ENCODE results near the gene ACKR2. TPM values are rescaled to one million over a fixed set of nuclear protein-coding genes. Genes with fewer than 3 reads are reported as not detected.

Gene ACKR2
- total RNA-seq, 1 experiment from 2014 or later = 0.45 TPM

DNA sequence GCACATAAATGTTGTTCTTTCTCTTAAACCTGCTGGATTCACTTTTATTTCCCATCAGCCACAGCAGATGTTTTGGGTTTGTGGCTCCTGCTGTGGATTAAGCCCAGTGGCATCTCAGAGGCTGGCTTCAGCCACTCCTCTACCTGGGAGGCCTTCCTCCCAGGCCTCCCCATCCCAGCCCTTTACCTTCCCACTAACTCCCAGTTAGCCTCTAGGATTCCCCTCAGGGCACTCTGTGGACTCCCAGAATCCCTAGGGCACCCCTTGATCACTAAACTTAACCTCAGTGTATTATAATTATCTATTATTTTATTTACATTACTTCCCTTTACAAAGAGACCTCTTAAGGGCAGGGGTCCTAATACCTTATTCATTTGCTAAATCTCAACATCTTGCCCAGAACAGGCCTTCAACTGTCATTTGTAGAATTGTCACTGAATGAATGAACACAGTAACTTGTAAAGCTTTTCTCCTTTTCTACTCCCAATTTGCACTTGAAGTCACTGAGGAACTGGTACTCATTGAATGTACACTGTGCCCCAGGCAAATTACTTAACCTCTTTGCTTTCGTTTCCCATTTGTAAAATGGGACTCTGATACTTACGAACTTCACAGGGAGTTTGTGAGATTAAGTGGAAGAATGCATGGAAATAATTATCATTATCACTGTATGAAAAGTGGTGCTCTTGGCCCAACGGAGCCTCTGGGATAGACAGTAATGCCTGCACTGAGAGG lies 44.5 kb upstream of the ACKR2 start:
- Mint-ChIP-seq H3K36me3 (ENCODE audit: insufficient read depth, unreplicated experiment) (no peaks in the 10 kb centered on the region), H3K9me3 (ENCODE audit: low read depth, unreplicated experiment) (no peaks in the 10 kb centered on the region), H3K4me3 (ENCODE audit: low read depth, unreplicated experiment) (no peak overlapping the region), H3K4me1 (ENCODE audit: low read depth, unreplicated experiment) (peaks cover 7% of the 10 kb centered on the region), H3K27me3 (ENCODE audit: unreplicated experiment) (no peaks in the 10 kb centered on the region), H3K27ac (ENCODE audit: unreplicated experiment) (no peak overlapping the region)
- TF ChIP-seq, protein P1, sequence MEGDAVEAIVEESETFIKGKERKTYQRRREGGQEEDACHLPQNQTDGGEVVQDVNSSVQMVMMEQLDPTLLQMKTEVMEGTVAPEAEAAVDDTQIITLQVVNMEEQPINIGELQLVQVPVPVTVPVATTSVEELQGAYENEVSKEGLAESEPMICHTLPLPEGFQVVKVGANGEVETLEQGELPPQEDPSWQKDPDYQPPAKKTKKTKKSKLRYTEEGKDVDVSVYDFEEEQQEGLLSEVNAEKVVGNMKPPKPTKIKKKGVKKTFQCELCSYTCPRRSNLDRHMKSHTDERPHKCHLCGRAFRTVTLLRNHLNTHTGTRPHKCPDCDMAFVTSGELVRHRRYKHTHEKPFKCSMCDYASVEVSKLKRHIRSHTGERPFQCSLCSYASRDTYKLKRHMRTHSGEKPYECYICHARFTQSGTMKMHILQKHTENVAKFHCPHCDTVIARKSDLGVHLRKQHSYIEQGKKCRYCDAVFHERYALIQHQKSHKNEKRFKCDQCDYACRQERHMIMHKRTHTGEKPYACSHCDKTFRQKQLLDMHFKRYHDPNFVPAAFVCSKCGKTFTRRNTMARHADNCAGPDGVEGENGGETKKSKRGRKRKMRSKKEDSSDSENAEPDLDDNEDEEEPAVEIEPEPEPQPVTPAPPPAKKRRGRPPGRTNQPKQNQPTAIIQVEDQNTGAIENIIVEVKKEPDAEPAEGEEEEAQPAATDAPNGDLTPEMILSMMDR (IDR thresholded peaks at IDR 0.05; ENCODE audit: unreplicated experiment) = no peak
- DNase-seq = no peak
- BruUV-seq (replicated peaks) = no TSS peak
- intact Hi-C loops (cut with micrococcal nuclease; ENCODE audit: unreplicated experiment) = no loop called here
- CTCF ChIA-PET = no interaction called here

DNA sequence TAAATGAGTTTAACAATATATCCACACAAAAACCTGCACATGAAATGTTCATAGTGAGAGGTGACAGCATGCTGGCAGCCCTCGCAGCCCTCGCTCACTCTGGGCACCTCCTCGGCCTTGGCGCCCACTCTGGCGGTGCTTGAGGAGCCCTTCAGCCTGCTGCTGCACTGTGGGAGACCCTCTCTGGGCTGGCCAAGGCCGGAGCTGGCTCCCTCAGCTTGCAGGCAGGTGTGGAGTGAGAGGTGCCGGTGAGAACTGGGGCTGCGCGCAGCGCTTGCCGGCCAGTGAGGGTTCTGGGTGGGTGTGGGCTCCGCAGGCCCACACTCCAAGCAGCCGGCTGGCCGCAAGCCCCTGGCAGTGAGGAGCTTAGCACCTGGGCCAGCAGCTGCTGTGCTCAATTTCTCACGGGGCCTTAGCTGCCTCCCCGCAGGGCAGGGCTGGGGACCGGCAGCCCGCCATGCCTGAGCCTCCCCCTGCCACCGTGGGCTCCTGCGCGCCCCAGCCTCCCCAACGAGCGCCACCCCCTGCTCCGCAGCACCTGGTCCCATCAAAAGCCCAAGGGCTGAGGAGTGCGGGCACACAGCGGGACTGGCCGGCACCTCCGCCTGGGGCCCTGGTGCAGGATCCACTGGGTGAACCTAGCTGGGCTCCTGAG lies 39.6 kb upstream of the ACKR2 start:
- Mint-ChIP-seq H3K4me3 (ENCODE audit: low read depth, unreplicated experiment) (no peak overlapping the region), H3K9me3 (ENCODE audit: low read depth, unreplicated experiment) (no peaks in the 10 kb centered on the region), H3K27ac (ENCODE audit: unreplicated experiment) (no peak overlapping the region), H3K36me3 (ENCODE audit: insufficient read depth, unreplicated experiment) (peaks cover 8% of the 10 kb centered on the region), H3K27me3 (ENCODE audit: unreplicated experiment) (no peaks in the 10 kb centered on the region), H3K4me1 (ENCODE audit: low read depth, unreplicated experiment) (peaks cover 5% of the 10 kb centered on the region)
- no TSS peak for BruUV-seq (replicated peaks)
- DNase-seq = no peak
- intact Hi-C loops (cut with micrococcal nuclease; ENCODE audit: unreplicated experiment) = no loop called here
- TF ChIP-seq, protein P1 (IDR thresholded peaks at IDR 0.05; ENCODE audit: unreplicated experiment) = no peak
- CTCF ChIA-PET = no interaction called here

DNA sequence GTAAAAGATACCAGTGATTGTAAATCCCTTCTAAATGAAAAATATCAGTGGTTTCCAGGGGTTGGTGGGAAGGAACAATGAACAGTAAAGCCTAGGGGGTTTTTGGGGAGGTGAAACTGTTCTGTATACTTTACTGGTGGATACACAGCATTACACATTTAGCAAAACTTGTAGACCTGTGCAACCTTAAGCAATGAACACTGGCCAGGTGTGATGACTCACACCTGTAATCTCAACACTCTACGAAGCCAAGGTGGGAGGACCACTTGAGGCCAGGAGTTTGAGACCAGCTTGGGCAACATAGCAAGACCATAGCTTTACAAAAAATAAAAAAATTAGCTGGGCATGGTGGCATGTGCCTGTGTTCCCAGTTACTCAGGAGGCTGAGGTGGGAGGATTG lies 38.0 kb upstream of the ACKR2 start:
- intact Hi-C loops (cut with micrococcal nuclease; ENCODE audit: unreplicated experiment) = no loop called here
- Mint-ChIP-seq H3K4me3 (ENCODE audit: low read depth, unreplicated experiment) (no peak overlapping the region), H3K4me1 (ENCODE audit: low read depth, unreplicated experiment) (peaks cover 5% of the 10 kb centered on the region), H3K36me3 (ENCODE audit: insufficient read depth, unreplicated experiment) (peaks cover 8% of the 10 kb centered on the region), H3K27me3 (ENCODE audit: unreplicated experiment) (no peaks in the 10 kb centered on the region), H3K9me3 (ENCODE audit: low read depth, unreplicated experiment) (no peaks in the 10 kb centered on the region), H3K27ac (ENCODE audit: unreplicated experiment) (no peak overlapping the region)
- TF ChIP-seq, protein P1 (IDR thresholded peaks at IDR 0.05; ENCODE audit: unreplicated experiment) = no peak
- CTCF ChIA-PET = interaction anchor here (1.0 kb wide), 1 partner anchor 27 kb away, joined by 5 read pairs; no protein-coding TSS in a partner anchor
- DNase-seq = no peak
- BruUV-seq (replicated peaks) = no TSS peak

DNA sequence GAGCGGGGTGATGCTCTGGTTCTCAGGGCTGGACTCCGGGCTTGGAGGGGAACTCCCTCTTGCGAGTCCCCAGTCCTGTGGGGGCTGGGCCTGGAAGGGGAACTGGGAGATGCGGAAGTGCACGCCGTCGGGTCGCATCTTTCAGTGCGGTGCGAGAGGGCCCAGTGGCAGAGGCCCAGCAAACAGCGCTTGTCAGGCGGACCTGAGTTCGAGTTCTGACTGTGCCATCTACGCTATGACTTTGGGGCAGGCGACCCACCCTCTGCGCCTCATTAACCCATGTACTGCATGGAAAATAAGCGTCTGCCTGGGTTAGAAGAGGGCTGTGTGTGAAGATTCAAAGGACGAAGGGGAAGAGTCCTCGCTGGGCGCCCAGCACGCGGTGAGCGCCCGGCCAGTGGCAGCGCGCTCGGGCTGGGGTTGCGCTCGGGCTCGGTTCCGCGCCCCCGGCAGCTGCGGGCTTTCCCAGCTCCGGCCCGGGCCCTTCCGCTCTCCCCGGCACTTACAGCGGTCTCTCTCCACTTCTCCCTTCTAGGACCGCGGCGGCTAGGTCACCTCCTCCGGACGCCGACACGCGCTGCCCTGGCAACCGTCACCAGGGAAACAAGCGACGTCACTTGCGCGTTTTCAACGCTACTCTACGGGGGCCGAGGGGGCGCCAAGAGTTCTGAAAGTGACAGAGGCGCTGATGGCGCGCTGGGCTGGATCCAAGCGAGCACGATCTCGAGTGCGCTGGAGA lies 36.4 kb upstream of the ACKR2 start, which contains the start of gene CCDC13:
CCDC13 (minus strand) TSS at position 584 of the 739 bp plus-strand sequence. CDS start 14,908 bp downstream, outside the sequence.
- no TSS peak for BruUV-seq (replicated peaks)
- CTCF ChIA-PET = no interaction called here

More for the DNA sequence above, 36.4 kb upstream of the ACKR2 start, which contains the start of gene CCDC13:
- Mint-ChIP-seq H3K27me3 (ENCODE audit: unreplicated experiment) (no peaks in the 10 kb centered on the region), H3K9me3 (ENCODE audit: low read depth, unreplicated experiment) (no peaks in the 10 kb centered on the region), H3K27ac (ENCODE audit: unreplicated experiment) (peak within 1 kb of the TSS; percentile 78), H3K4me1 (ENCODE audit: low read depth, unreplicated experiment) (peaks cover 5% of the 10 kb centered on the region), H3K36me3 (ENCODE audit: insufficient read depth, unreplicated experiment) (peaks cover 8% of the 10 kb centered on the region), H3K4me3 (ENCODE audit: low read depth, unreplicated experiment) (peak within 1 kb of the TSS; percentile 73)
- TF ChIP-seq, protein P1 (IDR thresholded peaks at IDR 0.05; ENCODE audit: unreplicated experiment) = no peak
- DNase-seq = peak; percentile 88
- intact Hi-C loops (cut with micrococcal nuclease; ENCODE audit: unreplicated experiment) = no loop called here
